A673 (cell line): ENCODE results near the gene ACHE.
"Not testable (repeated sequence)": the region's sequence is repeated elsewhere in the genome, so short reads cannot be mapped to it uniquely, and the experiment has no call there.

Experiments used
- CTCF ChIP-seq: fragments of 300-800, 200-600 bp; sonication (generic); conservative IDR thresholded peaks from 2 replicates; pipeline ENCODE4 v1.5.1; 2017; ENCODE audit warnings: low read depth, mild to moderate bottlenecking, antibody characterized with exemption, low read length, moderate library complexity, mixed read lengths
- EZH2 ChIP-seq: fragments of 200-600 bp; sonication (generic); IDR thresholded peaks from 2 replicates; pipeline ENCODE4 v1.6.1; 2017; ENCODE audit warnings: borderline replicate concordance, low read depth, mild to moderate bottlenecking, mixed read lengths, antibody characterized with exemption, low read length; ENCODE audit not compliant: poor library complexity, severe bottlenecking

- TF ChIP-seq EZH2, CTCF: not testable (repeated sequence)
These were observed 23.6 kb upstream of the ACHE start for GRCh38 chr7:100919335-100919734.
